ENCODE data around the gene OXSR1. TPM values are rescaled to one million over a fixed set of nuclear protein-coding genes. Genes with fewer than 3 reads are reported as not detected.
A peak's percentile ranks its signal among the peaks of the same experiment; 100 is the strongest.

The OXSR1 gene
- 10 to 100 TPM; 46.8 to 58.3 TPM for total RNA-seq

- H3K9me3 Mint-ChIP-seq, result no peaks in the 10 kb centered on the region
- DNase-seq (ENCODE audit: low spot score in 2 of 2) (peak; percentile 93 to 96), ATAC-seq (peak; percentile 90 to 92)
- peaks cover 14 to 31% of the 10 kb centered on the region in 2 donors for H3K36me3 Mint-ChIP-seq
- peak within 1 kb of the TSS; percentile 98 to 99 for H3K27ac Mint-ChIP-seq
Observed at GRCh38 chr3:38164952-38165721, at the start of gene OXSR1. TSS of gene OXSR1 (plus strand) at chr3:38165537. CDS start at chr3:38165877, 340 bp downstream.

GRCh38 chr3:38115645-38116427 is 49.5 kb upstream of the OXSR1 start:
- Mint-ChIP-seq H3K27ac (peak overlapping the region; percentile 8 to 18), H3K9me3 (no peaks in the 10 kb centered on the region), H3K36me3 (no peaks in the 10 kb centered on the region)
- peak in 1 of 2 donors; percentile 50 for DNase-seq (ENCODE audit: low spot score in 2 of 2)
- ATAC-seq, result no peak

- ATAC-seq, result peak in 1 of 2 donors; percentile 12
- Mint-ChIP-seq H3K9me3 (no peaks in the 10 kb centered on the region), H3K36me3 (no peaks in the 10 kb centered on the region), H3K27ac (no peak overlapping the region)
- DNase-seq (ENCODE audit: low spot score in 2 of 2), result peak in 1 of 2 donors; percentile 47
Observed at GRCh38 chr3:38116471-38117162, 48.7 kb upstream of the OXSR1 start.

GRCh38 chr3:38117163-38117716 is 48.1 kb upstream of the OXSR1 start:
- H3K27ac Mint-ChIP-seq, result no peak overlapping the region
- H3K36me3 Mint-ChIP-seq, result no peaks in the 10 kb centered on the region
- DNase-seq (ENCODE audit: low spot score in 2 of 2) (peak in 1 of 2 donors; percentile 54), ATAC-seq (no peak)
- H3K9me3 Mint-ChIP-seq, result no peaks in the 10 kb centered on the region

- Mint-ChIP-seq H3K9me3 (no peaks in the 10 kb centered on the region), H3K36me3 (no peaks in the 10 kb centered on the region), H3K27ac (peak overlapping the region in 1 of 2 donors; percentile 33)
- ATAC-seq (peak; percentile 67 to 79), DNase-seq (ENCODE audit: low spot score in 2 of 2) (peak; percentile 65 to 77)
Observed at GRCh38 chr3:38117748-38118420, 47.5 kb upstream of the OXSR1 start.

- Mint-ChIP-seq H3K36me3 (no peaks in the 10 kb centered on the region), H3K27ac (peak overlapping the region; percentile 33 to 57), H3K9me3 (no peaks in the 10 kb centered on the region)
Observed at GRCh38 chr3:38118421-38119247, 46.7 kb upstream of the OXSR1 start.

GRCh38 chr3:38119248-38119544 is 46.1 kb upstream of the OXSR1 start:
- peak overlapping the region; percentile 33 to 45 for H3K27ac Mint-ChIP-seq
- ATAC-seq (no peak), DNase-seq (ENCODE audit: low spot score in 2 of 2) (no peak)
- H3K9me3 Mint-ChIP-seq, result no peaks in the 10 kb centered on the region
- H3K36me3 Mint-ChIP-seq, result no peaks in the 10 kb centered on the region

More at GRCh38 chr3:38118421-38119247, 46.7 kb upstream of the OXSR1 start:
- ATAC-seq (no peak), DNase-seq (ENCODE audit: low spot score in 2 of 2) (peak in 1 of 2 donors; percentile 52)

- DNase-seq (ENCODE audit: low spot score in 2 of 2) (peak in 1 of 2 donors; percentile 51), ATAC-seq (no peak)
- no peaks in the 10 kb centered on the region for H3K9me3 Mint-ChIP-seq
- peak overlapping the region; percentile 62 to 84 for H3K27ac Mint-ChIP-seq
- H3K36me3 Mint-ChIP-seq, result no peaks in the 10 kb centered on the region
Observed at GRCh38 chr3:38119821-38120692, 45.3 kb upstream of the OXSR1 start.

- ATAC-seq, result no peak
- Mint-ChIP-seq H3K36me3 (no peaks in the 10 kb centered on the region), H3K27ac (peak overlapping the region; percentile 62 to 84)
Observed at GRCh38 chr3:38120693-38121450, 44.5 kb upstream of the OXSR1 start.

GRCh38 chr3:38121451-38121831 is 43.9 kb upstream of the OXSR1 start:
- ATAC-seq, result no peak
- Mint-ChIP-seq H3K36me3 (peaks cover 0 to under 1% of the 10 kb centered on the region in 2 donors), H3K27ac (no peak overlapping the region), H3K9me3 (no peaks in the 10 kb centered on the region)
- DNase-seq (ENCODE audit: low spot score in 2 of 2), result peak in 1 of 2 donors; percentile 52

More at GRCh38 chr3:38120693-38121450, 44.5 kb upstream of the OXSR1 start:
- DNase-seq (ENCODE audit: low spot score in 2 of 2), result no peak
- H3K9me3 Mint-ChIP-seq, result no peaks in the 10 kb centered on the region

- no peak for ATAC-seq
- no peaks in the 10 kb centered on the region for H3K9me3 Mint-ChIP-seq
- H3K27ac Mint-ChIP-seq, result peak overlapping the region in 1 of 2 donors; percentile 44
- H3K36me3 Mint-ChIP-seq, result peaks cover 0 to 5% of the 10 kb centered on the region in 2 donors
- no peak for DNase-seq (ENCODE audit: low spot score in 2 of 2)
Observed at GRCh38 chr3:38121832-38122461, 43.4 kb upstream of the OXSR1 start.

GRCh38 chr3:38122712-38123290 is 42.5 kb upstream of the OXSR1 start:
- H3K36me3 Mint-ChIP-seq, result peaks cover 0 to 5% of the 10 kb centered on the region in 2 donors
- DNase-seq (ENCODE audit: low spot score in 2 of 2), result peak in 1 of 2 donors; percentile 44
- peak in 1 of 2 donors; percentile 39 for ATAC-seq
- peak overlapping the region in 1 of 2 donors; percentile 81 for H3K27ac Mint-ChIP-seq
- H3K9me3 Mint-ChIP-seq, result no peaks in the 10 kb centered on the region
